DOHH2 (cell line): ENCODE results near the gene CIAO2A.

Experiments
- CTCF ChIP-seq: fragments of 200-600 bp; sonication (generic); IDR thresholded peaks from one replicate; pipeline ENCODE4 v1.5.1; 2014; ENCODE audit warnings: antibody characterized with exemption, mild to moderate bottlenecking, low read depth, low read length; ENCODE audit not compliant: poor library complexity, severe bottlenecking
- EZH2phosphoT487 ChIP-seq: fragments of 200-600 bp; sonication (generic); IDR thresholded peaks from 2 replicates; pipeline ENCODE4 v1.6.1; 2017; ENCODE audit warnings: borderline replicate concordance, mild to moderate bottlenecking, antibody characterized with exemption, low read length, moderate library complexity, mixed read lengths

- no peak for TF ChIP-seq CTCF
- TF ChIP-seq EZH2phosphoT487, result no peak
Observed at GRCh38 chr15:64133623-64134344, 40.1 kb upstream of the CIAO2A start.
